Lung (tissue), 12 donors: ENCODE measurements around the gene MUC5AC. TPM values are rescaled to one million over a fixed set of nuclear protein-coding genes. Genes with fewer than 3 reads are reported as not detected.
A peak's percentile ranks its signal among the peaks of the same experiment; 100 is the strongest.

Experiments
- ATAC-seq: fragments of 200-7000 bp; cut with Tn5 transposase; one replicate; pipeline ENCODE4 v1.9.1; 2020; ENCODE audit warnings: moderate number of reproducible peaks; ENCODE audit not compliant: insufficient read depth, low FRiP score
- DNase-seq, 3 donors: peaks; one replicate each; pipeline ENCODE4 v3.0.0-alpha.2; 2013 to 2017
- H3K27ac ChIP-seq, 2 donors: one replicate each; pipeline ENCODE4 v1.5.1; 2013; ENCODE audit warnings: mild to moderate bottlenecking in 2 of 2, moderate library complexity in 2 of 2, control low read depth in 1 of 2, inconsistent platforms in 1 of 2, low read depth in 1 of 2, low read length in 1 of 2
- H3K27me3 ChIP-seq, 3 donors: one replicate each; pipeline ENCODE4 v1.5.1; 2013; ENCODE audit warnings: low read length in 2 of 3; ENCODE audit not compliant: control insufficient read depth in 3 of 3, insufficient read depth in 3 of 3
- H3K36me3 ChIP-seq, 4 donors: one replicate each; pipeline ENCODE4 v1.5.1; 2013; ENCODE audit warnings: low read length in 4 of 4, mild to moderate bottlenecking in 1 of 4, moderate library complexity in 1 of 4; ENCODE audit not compliant: control insufficient read depth in 4 of 4, insufficient read depth in 4 of 4
- H3K4me1 ChIP-seq, 5 donors: one replicate each; pipeline ENCODE4 v1.5.1; 2013; ENCODE audit warnings: low read length in 5 of 5, mild to moderate bottlenecking in 2 of 5, moderate library complexity in 1 of 5; ENCODE audit not compliant: control insufficient read depth in 5 of 5, insufficient read depth in 5 of 5
- H3K4me3 ChIP-seq: one replicate; pipeline ENCODE4 v1.5.1; 2013; ENCODE audit warnings: mild to moderate bottlenecking, control low read depth, moderate library complexity
- H3K9ac ChIP-seq, 2 donors: one replicate each; pipeline ENCODE4 v1.5.1; 2013; ENCODE audit warnings: low read length in 2 of 2, control low read depth in 1 of 2; ENCODE audit not compliant: insufficient read depth in 1 of 2
- H3K9me3 ChIP-seq, 4 donors: one replicate each; pipeline ENCODE4 v1.5.1; 2013; ENCODE audit warnings: low read length in 3 of 4, mild to moderate bottlenecking in 1 of 4, moderate library complexity in 1 of 4; ENCODE audit not compliant: control insufficient read depth in 4 of 4, insufficient read depth in 3 of 4
- WGBS, 2 donors: extraction: QIAGEN DNeasy Blood & Tissue Kit; methylation state at CpG; one replicate each; pipeline ENCODE4 v1.1.7; 2013; 5-methylcytosine and 5-hydroxymethylcytosine counted together
- polyA plus RNA-seq, 2 donors: library from polyadenylated mRNA; stranded (reverse); fragments of 200-250 nt; gene quantifications; one replicate each; pipeline ENCODE4 v1.2.1, GENCODE V29; 2013
- total RNA-seq, 2 donors: library from RNA; depleted of rRNA in 1 of 2; stranded (reverse); fragments of >200 nt in 1 of 2; gene quantifications; one replicate each; pipeline ENCODE4 v1.2.1, GENCODE V29; 2014 to 2021
- TF ChIP-seq, protein P1 (sequence below): IDR thresholded peaks from 2 replicates; pipeline ENCODE4 v1.5.1; 2012; ENCODE audit warnings: mild to moderate bottlenecking; ENCODE audit errors: control extremely low read depth, extremely low read depth
- donor health status: control.
- donor health status: control.
- donor health status: Bipolar disorder and iron deficiency.
- donor health status: healthy.
- donor health status: DM: yes; HTN: yes; CAD: no.

The MUC5AC gene
- total and polyA plus RNA-seq, 4 donors = 0.46 to 1.3 (median 1.0) TPM

DNA sequence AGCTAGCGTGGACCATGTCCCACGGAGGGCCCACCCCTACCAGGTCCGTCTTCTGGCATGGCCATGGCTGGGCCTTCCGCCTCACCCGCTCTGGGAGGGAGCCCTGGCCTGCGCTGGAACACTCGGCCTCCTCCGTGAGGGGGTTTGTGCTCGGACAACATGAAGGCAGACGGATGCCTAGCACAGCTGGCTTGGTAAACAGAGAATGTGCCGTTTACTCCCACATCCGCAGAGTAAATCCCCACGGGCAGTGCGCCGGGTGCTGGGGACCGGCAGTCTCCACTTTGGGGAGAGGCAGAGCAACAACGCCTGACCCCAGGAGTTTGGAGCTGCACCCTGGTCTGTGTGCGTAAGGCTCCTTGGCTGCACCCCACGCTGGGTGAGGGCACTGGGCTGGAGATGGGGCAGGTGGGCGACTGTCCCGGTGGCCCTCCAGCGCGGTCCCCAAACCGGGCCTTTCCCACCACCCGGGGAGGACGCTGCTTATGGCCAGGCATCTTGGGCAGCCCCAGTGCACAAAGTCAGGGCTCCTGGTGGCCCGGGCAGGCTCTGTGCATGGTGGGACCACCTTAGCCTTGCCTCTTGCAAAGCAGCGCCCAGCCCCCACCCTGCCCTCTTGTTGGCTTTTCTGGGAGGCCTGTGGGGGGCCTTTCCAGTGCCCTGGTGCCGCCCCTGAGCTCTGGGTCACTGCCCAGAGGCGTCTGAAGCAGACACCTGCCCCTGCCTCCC lies 30.7 kb upstream of the MUC5AC start:
- Histone ChIP-seq H3K4me1 (no peaks in the 10 kb centered on the region), H3K36me3 (no peaks in the 10 kb centered on the region), H3K9ac (no peak overlapping the region), H3K9me3 (peaks cover 0 to 6% (median 0%) of the 10 kb centered on the region in 4 donors), H3K4me3 (no peak overlapping the region), H3K27ac (no peak overlapping the region), H3K27me3 (peaks cover 0 to 9% (median 0%) of the 10 kb centered on the region in 3 donors)
- TF ChIP-seq, protein P1, sequence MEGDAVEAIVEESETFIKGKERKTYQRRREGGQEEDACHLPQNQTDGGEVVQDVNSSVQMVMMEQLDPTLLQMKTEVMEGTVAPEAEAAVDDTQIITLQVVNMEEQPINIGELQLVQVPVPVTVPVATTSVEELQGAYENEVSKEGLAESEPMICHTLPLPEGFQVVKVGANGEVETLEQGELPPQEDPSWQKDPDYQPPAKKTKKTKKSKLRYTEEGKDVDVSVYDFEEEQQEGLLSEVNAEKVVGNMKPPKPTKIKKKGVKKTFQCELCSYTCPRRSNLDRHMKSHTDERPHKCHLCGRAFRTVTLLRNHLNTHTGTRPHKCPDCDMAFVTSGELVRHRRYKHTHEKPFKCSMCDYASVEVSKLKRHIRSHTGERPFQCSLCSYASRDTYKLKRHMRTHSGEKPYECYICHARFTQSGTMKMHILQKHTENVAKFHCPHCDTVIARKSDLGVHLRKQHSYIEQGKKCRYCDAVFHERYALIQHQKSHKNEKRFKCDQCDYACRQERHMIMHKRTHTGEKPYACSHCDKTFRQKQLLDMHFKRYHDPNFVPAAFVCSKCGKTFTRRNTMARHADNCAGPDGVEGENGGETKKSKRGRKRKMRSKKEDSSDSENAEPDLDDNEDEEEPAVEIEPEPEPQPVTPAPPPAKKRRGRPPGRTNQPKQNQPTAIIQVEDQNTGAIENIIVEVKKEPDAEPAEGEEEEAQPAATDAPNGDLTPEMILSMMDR = no peak
- DNase-seq (peak in 1 of 3 donors; percentile 7), ATAC-seq (no peak)
- 85 to 87% methylated on average over 30 of the region's 30 CpGs for WGBS, 2 donors

GRCh38 chr11:1127664-1128162 lies 30.0 kb upstream of the MUC5AC start:
- no peak overlapping the region for H3K4me3 ChIP-seq
- WGBS, 2 donors = 69 to 79% methylated on average over 14 of the region's 14 CpGs
- H3K27ac ChIP-seq = no peak overlapping the region

DNA sequence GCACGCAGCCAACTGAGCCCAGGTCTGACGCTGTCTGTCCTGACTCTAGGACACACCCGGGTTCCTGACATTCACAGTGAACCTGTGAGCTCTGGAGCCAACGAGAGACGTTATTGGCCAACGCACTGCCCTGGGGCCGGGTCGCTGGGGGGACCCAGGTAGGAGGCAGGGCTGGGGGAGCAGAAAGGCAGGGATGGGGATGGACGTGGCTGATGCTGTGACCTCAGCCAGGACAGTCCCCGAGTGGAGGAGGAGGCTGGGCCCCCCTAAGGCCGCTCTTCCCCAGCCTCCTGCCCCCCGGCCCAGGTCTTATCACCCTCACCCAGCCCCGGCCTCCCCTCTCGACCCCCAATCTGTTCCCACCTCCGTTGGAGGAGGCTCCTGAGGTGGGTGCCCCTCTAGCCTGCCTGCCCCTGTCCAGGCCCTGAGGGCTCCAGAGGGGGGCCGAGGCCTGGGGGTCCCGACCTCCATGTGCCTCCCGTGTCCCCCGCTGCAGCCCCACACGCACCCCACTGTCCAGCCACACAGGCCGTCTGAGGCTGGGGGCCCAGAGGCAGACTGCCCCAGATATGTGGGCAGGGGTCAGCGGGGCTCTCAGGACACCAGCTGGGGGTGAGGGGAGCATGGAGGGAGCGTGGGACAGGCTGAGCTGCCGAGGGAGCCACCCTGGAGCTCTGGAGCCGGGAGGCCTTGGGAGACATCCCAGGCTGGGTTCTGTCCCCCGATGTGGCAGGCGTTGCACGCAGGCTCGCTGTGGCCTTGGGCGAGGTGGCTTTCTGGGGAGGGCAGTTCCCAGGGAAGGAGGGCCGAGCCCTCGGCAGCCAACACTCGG lies 29.2 kb upstream of the MUC5AC start:
- TF ChIP-seq, protein P1 = no peak
- Histone ChIP-seq H3K27me3 (peaks cover 0 to 5% (median 0%) of the 10 kb centered on the region in 3 donors), H3K36me3 (no peaks in the 10 kb centered on the region), H3K9me3 (peaks cover 0 to 7% (median 1%) of the 10 kb centered on the region in 4 donors), H3K27ac (no peak overlapping the region), H3K9ac (no peak overlapping the region), H3K4me3 (no peak overlapping the region), H3K4me1 (no peaks in the 10 kb centered on the region)
- DNase-seq (peak in 1 of 3 donors; percentile 8), ATAC-seq (no peak)
- 78 to 80% methylated on average over 31 to 33 of the region's 33 CpGs for WGBS, 2 donors

More at GRCh38 chr11:1127664-1128162, 30.0 kb upstream of the MUC5AC start:
- ATAC-seq (no peak), DNase-seq (no peak)
- peaks cover 0 to 4% (median 0%) of the 10 kb centered on the region in 4 donors for H3K9me3 ChIP-seq
- H3K36me3 ChIP-seq = no peaks in the 10 kb centered on the region
- H3K4me1 ChIP-seq = no peaks in the 10 kb centered on the region
- H3K9ac ChIP-seq = no peak overlapping the region
- peaks cover 0 to 5% (median 0%) of the 10 kb centered on the region in 3 donors for H3K27me3 ChIP-seq
- TF ChIP-seq, protein P1 = no peak
